ENCODE results near the gene TMC1. TPM values are rescaled to one million over a fixed set of nuclear protein-coding genes. Genes with fewer than 3 reads are reported as not detected.

The TMC1 gene
- total RNA-seq, 2 donors from 2014 or later, result 0.29 to 0.42 TPM

GRCh38 chr9:72863456-72864094, 342.2 kb downstream of the TMC1 start:
- H3K27me3 ChIP-seq, result no peaks in the 10 kb centered on the region
- H3K4me1 ChIP-seq, result no peaks in the 10 kb centered on the region
- no peaks in the 10 kb centered on the region for H3K9me3 ChIP-seq
- H3K9ac ChIP-seq (ENCODE audit: low read depth in 2 of 2, low read length in 2 of 2), result no peak overlapping the region
- intact Hi-C loops (cut with DNase I), result no loop called here
- no peak overlapping the region for H3K27ac ChIP-seq
- no peaks in the 10 kb centered on the region for H3K36me3 ChIP-seq
- DNase-seq, result no peak
- no peak overlapping the region for H3K4me3 ChIP-seq
- no peak for TF ChIP-seq CTCF (IDR thresholded peaks at IDR 0.05)

GRCh38 chr9:72864327-72864726, 342.9 kb downstream of the TMC1 start:
- no peak for TF ChIP-seq CTCF (IDR thresholded peaks at IDR 0.05)
- no peaks in the 10 kb centered on the region for H3K36me3 ChIP-seq
- H3K9me3 ChIP-seq, result no peaks in the 10 kb centered on the region
- intact Hi-C loops (cut with DNase I), result no loop called here
- no peak overlapping the region for H3K4me3 ChIP-seq
- H3K27me3 ChIP-seq, result no peaks in the 10 kb centered on the region
- no peak for DNase-seq
- no peak overlapping the region for H3K9ac ChIP-seq (ENCODE audit: low read depth in 2 of 2, low read length in 2 of 2)
- no peak overlapping the region for H3K27ac ChIP-seq
- no peaks in the 10 kb centered on the region for H3K4me1 ChIP-seq

- Histone ChIP-seq H3K27ac (no peak overlapping the region), H3K9ac (ENCODE audit: low read depth in 2 of 2, low read length in 2 of 2) (no peak overlapping the region), H3K9me3 (no peaks in the 10 kb centered on the region), H3K4me3 (no peak overlapping the region), H3K27me3 (no peaks in the 10 kb centered on the region), H3K36me3 (no peaks in the 10 kb centered on the region), H3K4me1 (peaks cover 3% of the 10 kb centered on the region)
- peak; percentile 53 for TF ChIP-seq CTCF (IDR thresholded peaks at IDR 0.05)
- DNase-seq, result no peak
- intact Hi-C loops (cut with DNase I), result loop anchor here (5.0 to 10.0 kb wide), 3 partner anchors 83 to 211 kb away; partner anchors contain the start of gene ALDH1A1
Measured at GRCh38 chr9:72871685-72872084, 350.3 kb downstream of the TMC1 start.

GRCh38 chr9:72872718-72873117, 351.3 kb downstream of the TMC1 start:
- peak overlapping the region in 1 of 2 donors; percentile 38 for H3K9ac ChIP-seq (ENCODE audit: low read depth in 2 of 2, low read length in 2 of 2)
- intact Hi-C loops (cut with DNase I), result loop anchor here (5.0 to 10.0 kb wide), 3 partner anchors 82 to 210 kb away; partner anchors contain the start of gene ALDH1A1
- peak; percentile 25 for DNase-seq
- no peak overlapping the region for H3K4me3 ChIP-seq
- no peaks in the 10 kb centered on the region for H3K36me3 ChIP-seq
- H3K27me3 ChIP-seq, result no peaks in the 10 kb centered on the region
- peaks cover 3% of the 10 kb centered on the region for H3K4me1 ChIP-seq
- no peak for TF ChIP-seq CTCF (IDR thresholded peaks at IDR 0.05)
- no peaks in the 10 kb centered on the region for H3K9me3 ChIP-seq
- H3K27ac ChIP-seq, result peak overlapping the region; percentile 36

- no peak overlapping the region for H3K4me3 ChIP-seq
- no peaks in the 10 kb centered on the region for H3K27me3 ChIP-seq
- no peak for TF ChIP-seq CTCF (IDR thresholded peaks at IDR 0.05)
- H3K36me3 ChIP-seq, result no peaks in the 10 kb centered on the region
- no peak overlapping the region for H3K9ac ChIP-seq (ENCODE audit: low read depth in 2 of 2, low read length in 2 of 2)
- peaks cover 3% of the 10 kb centered on the region for H3K4me1 ChIP-seq
- no peaks in the 10 kb centered on the region for H3K9me3 ChIP-seq
- no peak for DNase-seq
- no peak overlapping the region for H3K27ac ChIP-seq
- intact Hi-C loops (cut with DNase I), result loop anchor here (5.0 to 10.0 kb wide), 3 partner anchors 81 to 209 kb away; partner anchors contain the start of gene ALDH1A1
Measured at GRCh38 chr9:72873456-72873855, 352.0 kb downstream of the TMC1 start.
